Stimulated activated CD4-positive, alpha-beta T cell treated with anti-CD3 and anti-CD28 coated beads, Interleukin-1b, Interleukin-23, amount 100 ng/mL, for 48 hours (primary cell): Measurements from ENCODE around the gene INPP5D.

Experiments
- DNase-seq: peaks from one replicate; pipeline ENCODE4 v3.0.0-alpha.2; 2020

INPP5D gene

GRCh38 chr2:233079953-233080835 lies 20.1 kb downstream of the INPP5D start:
- no peak for DNase-seq

- no peak for DNase-seq
Measured at GRCh38 chr2:233080836-233081229, 20.7 kb downstream of the INPP5D start.

GRCh38 chr2:233081232-233081730 lies 21.1 kb downstream of the INPP5D start:
- peak; percentile 82 for DNase-seq

- DNase-seq, result no peak
Measured at GRCh38 chr2:233081731-233082221, 21.6 kb downstream of the INPP5D start.

DNA sequence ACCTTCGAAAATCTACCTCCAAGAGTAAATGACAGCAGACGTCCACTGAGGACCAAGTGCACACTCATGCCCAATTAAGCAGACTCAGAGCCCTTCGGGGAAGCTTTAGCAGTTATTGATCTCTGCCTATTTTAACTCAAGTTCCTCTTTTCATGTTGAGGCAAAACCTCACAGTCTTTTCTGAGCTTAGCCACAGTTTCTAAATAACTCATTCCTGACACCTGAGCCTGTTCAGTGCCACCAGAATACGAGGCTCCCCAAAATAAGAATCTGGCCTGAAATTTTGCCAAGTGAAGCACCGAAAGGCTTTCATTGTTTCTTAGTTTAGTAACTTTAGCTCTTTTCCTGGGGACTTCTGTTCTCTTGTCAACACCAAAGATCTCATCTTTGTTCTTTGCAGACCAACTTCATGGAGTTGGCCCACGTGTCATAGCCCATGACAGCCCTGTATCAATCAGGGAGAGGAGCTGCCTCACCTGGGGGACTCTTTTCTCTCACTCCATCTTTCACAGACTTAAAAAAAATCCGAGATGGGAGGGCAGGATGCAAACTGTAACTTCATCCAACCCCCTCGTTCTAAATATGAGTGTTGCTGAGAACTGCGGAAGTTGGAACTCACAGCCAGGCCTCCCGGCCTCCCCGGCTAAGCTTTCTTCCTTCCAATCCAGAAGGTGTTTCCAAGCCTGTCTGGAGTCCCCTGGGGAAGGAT lies 22.2 kb downstream of the INPP5D start:
- no peak for DNase-seq

GRCh38 chr2:233082931-233083755 lies 23.0 kb downstream of the INPP5D start:
- no peak for DNase-seq

DNA sequence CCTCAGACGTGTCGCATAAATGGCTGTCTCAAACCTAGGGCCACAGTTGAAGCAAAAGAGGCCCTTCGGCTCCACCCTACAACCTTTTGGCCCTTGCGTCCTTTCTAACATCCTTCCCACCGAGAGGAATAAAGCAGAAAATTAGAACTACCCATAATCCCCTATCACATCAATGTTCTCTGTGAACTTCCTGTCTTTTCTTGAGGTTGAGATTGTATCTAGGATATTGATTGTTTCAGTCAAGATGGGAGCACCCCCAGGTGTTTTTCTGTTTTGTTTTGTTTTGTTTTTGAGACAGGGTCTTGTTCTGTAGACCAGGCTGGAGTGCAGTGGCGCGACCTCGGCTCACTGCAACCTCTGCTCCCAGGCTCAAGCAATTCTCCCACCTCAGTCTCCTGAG lies 23.6 kb downstream of the INPP5D start:
- no peak for DNase-seq

DNA sequence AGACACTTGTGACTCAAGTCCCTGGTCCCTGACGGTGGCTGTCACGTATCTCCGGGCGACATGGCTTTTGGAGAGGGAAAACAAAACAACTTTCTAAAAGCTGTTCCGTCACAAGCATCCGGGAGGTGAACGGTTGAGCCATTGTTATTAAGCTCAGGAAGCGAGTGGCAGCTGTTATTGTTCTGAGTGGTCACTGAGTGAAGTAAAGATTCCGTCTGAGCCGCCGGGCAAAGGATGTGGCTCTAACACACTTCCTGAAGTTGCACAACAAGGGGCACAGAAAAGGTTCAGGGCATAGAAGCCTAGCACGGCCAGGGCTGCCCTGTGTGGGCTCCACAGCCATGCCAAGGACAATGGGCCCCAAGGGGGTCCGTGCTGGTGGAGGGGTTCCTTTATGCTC lies 24.3 kb downstream of the INPP5D start:
- peak; percentile 53 for DNase-seq

- no peak for DNase-seq
Measured at GRCh38 chr2:233085037-233085838, 25.1 kb downstream of the INPP5D start.

DNA sequence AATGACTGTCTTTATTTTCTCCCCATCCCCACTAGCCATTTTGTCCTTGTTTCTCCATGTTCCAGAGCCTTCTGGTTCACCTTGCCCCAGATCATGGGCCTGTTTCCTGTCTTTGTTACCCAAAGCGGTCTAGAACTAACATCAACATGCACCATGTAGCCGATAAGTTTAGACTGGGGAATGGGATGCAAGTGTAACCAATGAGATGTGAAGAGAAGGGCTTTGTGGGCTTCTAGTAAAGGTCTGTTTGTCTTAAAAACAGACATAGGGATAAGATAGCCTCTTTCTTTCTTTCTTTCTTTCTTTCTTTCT lies 25.7 kb downstream of the INPP5D start:
- DNase-seq, result no peak

DNA sequence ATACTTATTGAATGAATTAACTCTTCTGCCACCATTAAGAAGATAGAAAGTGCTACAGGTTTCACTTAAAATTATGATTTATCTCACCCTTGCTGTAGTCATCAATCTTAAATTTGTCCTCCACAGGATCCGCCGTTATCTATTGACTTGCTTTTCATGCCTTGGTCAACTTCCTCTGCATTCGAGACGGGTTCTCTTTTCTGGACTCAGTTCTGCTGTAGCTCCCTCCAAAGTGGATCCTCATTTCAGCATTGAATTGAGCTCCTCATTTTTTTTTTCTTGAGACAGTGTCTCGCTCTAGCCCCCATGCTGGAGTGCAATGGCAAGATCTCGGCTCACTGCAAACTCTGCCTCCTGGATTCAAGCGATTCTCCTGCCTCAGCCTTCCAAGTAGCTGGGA lies 27.6 kb downstream of the INPP5D start:
- DNase-seq, result no peak

DNA sequence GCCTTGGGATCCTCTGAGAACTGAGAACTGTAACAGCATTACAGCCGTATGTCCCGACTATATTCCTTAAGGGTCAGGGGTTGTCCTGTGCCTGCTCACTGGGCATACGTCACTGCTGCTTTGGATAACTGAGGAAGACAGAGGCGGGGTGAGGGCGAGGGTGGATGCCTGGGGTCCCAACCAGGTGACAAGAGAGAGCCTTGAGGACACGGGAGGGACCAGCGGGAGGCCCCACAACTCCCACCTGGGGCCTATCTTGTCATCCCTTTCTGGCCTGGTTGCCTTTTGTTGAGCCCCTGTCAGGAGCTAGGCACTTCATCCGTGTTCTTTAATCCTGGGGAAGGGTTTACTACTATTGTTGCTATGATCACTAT lies 28.8 kb downstream of the INPP5D start:
- DNase-seq, result no peak

DNA sequence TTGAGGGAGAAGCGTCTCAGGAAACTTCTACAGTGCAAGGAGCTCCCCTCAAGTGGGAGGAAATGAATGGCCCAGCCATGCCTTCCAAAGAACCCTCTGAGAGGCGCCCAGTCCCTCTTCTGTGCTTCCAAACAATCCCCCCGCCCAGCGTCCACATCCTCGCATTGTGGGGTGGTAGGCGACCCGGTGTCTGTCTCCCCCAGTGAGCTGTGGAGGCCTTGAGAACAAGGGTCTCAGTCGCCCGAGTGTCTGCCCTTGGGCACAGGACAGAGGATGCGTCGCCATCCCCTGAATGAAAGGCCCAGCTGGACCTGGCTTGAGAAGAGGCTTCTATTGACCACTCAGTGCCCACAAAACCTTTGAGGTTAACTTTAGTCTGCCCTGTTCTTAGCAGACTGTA lies 29.7 kb downstream of the INPP5D start:
- DNase-seq, result no peak

- DNase-seq, result no peak
Measured at GRCh38 chr2:233090879-233091278, 30.7 kb downstream of the INPP5D start.

- DNase-seq, result no peak
Measured at GRCh38 chr2:233091595-233092375, 31.6 kb downstream of the INPP5D start.

GRCh38 chr2:233092432-233093165 lies 32.5 kb downstream of the INPP5D start:
- DNase-seq, result no peak

DNA sequence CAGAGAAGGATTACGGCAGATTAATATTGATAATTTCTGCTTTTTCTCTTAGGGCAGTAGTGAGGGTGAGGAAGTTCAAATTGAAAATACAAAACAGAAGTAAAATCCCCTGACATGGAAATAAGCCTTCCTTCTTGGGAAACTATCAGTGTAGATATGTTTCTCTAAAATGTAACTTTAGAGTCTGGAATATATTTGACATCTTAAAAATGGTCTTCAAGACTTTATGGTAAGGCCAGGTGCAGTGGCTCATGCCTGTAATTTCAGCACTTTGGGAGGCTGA lies 33.0 kb downstream of the INPP5D start:
- no peak for DNase-seq

DNA sequence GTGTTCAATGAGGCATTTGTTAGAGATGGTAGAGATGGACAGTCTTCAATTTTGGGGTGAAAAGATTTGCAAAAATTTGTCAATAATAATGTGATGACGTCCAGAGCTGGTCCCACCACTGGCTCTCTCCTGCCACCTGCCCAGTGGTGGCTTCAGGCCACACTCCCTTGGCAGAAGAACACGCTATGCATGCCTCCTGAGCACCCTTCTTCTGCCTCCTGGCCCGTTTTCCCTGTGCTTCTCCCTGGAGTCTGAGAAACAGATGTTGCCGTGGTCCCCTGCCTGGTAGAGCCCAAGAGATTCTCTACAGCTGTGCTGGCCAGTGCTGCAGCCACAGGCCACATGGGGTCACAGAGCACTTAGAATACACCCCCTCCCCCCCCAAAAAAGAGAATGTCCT lies 33.6 kb downstream of the INPP5D start:
- DNase-seq, result no peak

DNA sequence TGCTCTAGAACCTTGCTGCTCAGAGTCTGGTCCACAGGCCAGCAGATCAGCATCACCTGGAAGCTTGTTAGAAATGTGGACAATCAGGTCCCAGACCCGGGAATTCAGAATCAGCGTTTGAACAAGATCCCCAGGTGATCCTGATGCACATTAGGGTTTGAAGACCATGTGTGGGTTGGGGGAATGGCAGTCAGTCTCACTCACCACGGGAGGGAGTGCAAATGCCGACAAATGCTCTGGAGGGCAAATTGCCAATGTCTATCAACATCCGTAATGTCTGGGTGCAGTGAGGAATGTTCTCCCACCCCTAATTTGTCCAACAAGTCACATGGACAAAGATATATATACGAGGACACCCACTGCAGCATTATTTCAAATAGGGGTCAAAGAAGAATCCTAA lies 34.5 kb downstream of the INPP5D start:
- DNase-seq, result no peak

- no peak for DNase-seq
Measured at GRCh38 chr2:233096006-233096405, 35.9 kb downstream of the INPP5D start.

- no peak for DNase-seq
Measured at GRCh38 chr2:233098618-233099017, 38.5 kb downstream of the INPP5D start.
